Neuronal stem cell (in vitro differentiated cells): ENCODE data around the gene ZNF584.

Source experiments
- DNase-seq: peaks from one replicate; pipeline ENCODE4 v3.0.0-alpha.2; 2013; ENCODE audit warnings: low spot score
- H2AFZ ChIP-seq: one replicate; pipeline ENCODE4 v1.6.1; 2013; ENCODE audit warnings: mild to moderate bottlenecking, low read length, inconsistent platforms
- H2AK5ac ChIP-seq: 2 replicates; pipeline ENCODE4 v1.6.1; 2013; ENCODE audit warnings: low read depth, mild to moderate bottlenecking, inconsistent platforms, low read length, moderate library complexity, mixed read lengths
- H2BK120ac ChIP-seq: 2 replicates; pipeline ENCODE4 v1.6.1; 2013; ENCODE audit warnings: low read depth, mild to moderate bottlenecking, inconsistent platforms, low read length, moderate library complexity, mixed read lengths
- H2BK12ac ChIP-seq: one replicate; pipeline ENCODE4 v1.6.1; 2013; ENCODE audit warnings: low read length, inconsistent platforms
- H2BK15ac ChIP-seq: 2 replicates; pipeline ENCODE4 v1.6.1; 2013; ENCODE audit warnings: mild to moderate bottlenecking, low read length, inconsistent platforms, mixed read lengths
- H2BK5ac ChIP-seq: one replicate; pipeline ENCODE4 v1.6.1; 2013; ENCODE audit warnings: inconsistent platforms, mild to moderate bottlenecking, low read length, moderate library complexity
- H3K14ac ChIP-seq: one replicate; pipeline ENCODE4 v1.6.1; 2013; ENCODE audit warnings: low read length, inconsistent platforms
- H3K18ac ChIP-seq: 2 replicates; pipeline ENCODE4 v1.6.1; 2013; ENCODE audit warnings: low read length, inconsistent platforms
- H3K23ac ChIP-seq: 2 replicates; pipeline ENCODE4 v1.6.1; 2013; ENCODE audit warnings: low read depth, mild to moderate bottlenecking, mixed read lengths, low read length, inconsistent platforms; ENCODE audit not compliant: poor library complexity
- H3K27ac ChIP-seq: replicated peaks from 3 replicates; pipeline ENCODE4 v1.5.1; 2013; ENCODE audit warnings: low read length, inconsistent platforms
- H3K27me3 ChIP-seq, 3 experiments: 2 replicates each; pipeline ENCODE4 v1.6.1; 2013; ENCODE audit warnings: low read length in 3 of 3, mild to moderate bottlenecking in 2 of 3, inconsistent platforms in 1 of 3, low read depth in 1 of 3, mixed read lengths in 1 of 3, moderate library complexity in 1 of 3; ENCODE audit not compliant: control insufficient read depth in 3 of 3, insufficient read depth in 3 of 3
- H3K36me3 ChIP-seq, 2 donors: replicated peaks in 1 of 2; 2 replicates each; pipeline ENCODE4 v1.6.1; 2013; ENCODE audit warnings: low read length in 2 of 2; ENCODE audit not compliant: control insufficient read depth in 2 of 2, insufficient read depth in 2 of 2
- H3K4ac ChIP-seq: 2 replicates; pipeline ENCODE4 v1.6.1; 2013; ENCODE audit warnings: inconsistent platforms, mild to moderate bottlenecking, low read length, moderate library complexity
- H3K4me1 ChIP-seq, 2 donors: 1 replicate in 1 of 2; 2 replicates in 1 of 2; pipeline ENCODE4 v1.6.1; 2013; ENCODE audit warnings: low read length in 2 of 2, low read depth in 1 of 2; ENCODE audit not compliant: control insufficient read depth in 2 of 2, insufficient read depth in 1 of 2
- H3K4me2 ChIP-seq: one replicate; pipeline ENCODE4 v1.6.1; 2013; ENCODE audit warnings: mild to moderate bottlenecking, low read length, inconsistent platforms; ENCODE audit not compliant: insufficient read depth, poor library complexity, severe bottlenecking
- H3K4me3 ChIP-seq, 2 donors: 2 replicates each; pipeline ENCODE4 v1.5.1; 2013; ENCODE audit warnings: low read length in 2 of 2, mild to moderate bottlenecking in 2 of 2, inconsistent platforms in 1 of 2, moderate library complexity in 1 of 2
- H3K79me1 ChIP-seq: one replicate; pipeline ENCODE4 v1.6.1; 2013; ENCODE audit warnings: low read depth, mild to moderate bottlenecking, inconsistent platforms, low read length, moderate library complexity
- H3K9ac ChIP-seq: one replicate; pipeline ENCODE4 v1.6.1; 2013; ENCODE audit warnings: mild to moderate bottlenecking, low read depth, low read length, inconsistent platforms; ENCODE audit not compliant: poor library complexity
- H3K9me3 ChIP-seq, 2 donors: replicated peaks in 1 of 2; 2 replicates each; pipeline versions ENCODE3 to v1.6.1; 2013; ENCODE audit warnings: low read length in 2 of 2, mild to moderate bottlenecking in 2 of 2, inconsistent platforms in 1 of 2, low read depth in 1 of 2, mixed read lengths in 1 of 2, moderate library complexity in 1 of 2; ENCODE audit not compliant: control insufficient read depth in 2 of 2, insufficient read depth in 1 of 2
- H4K8ac ChIP-seq: one replicate; pipeline ENCODE4 v1.6.1; 2013; ENCODE audit warnings: low read depth, mild to moderate bottlenecking, inconsistent platforms, low read length, moderate library complexity
- H4K91ac ChIP-seq: one replicate; pipeline ENCODE4 v1.6.1; 2013; ENCODE audit warnings: low read length, low read depth, mild to moderate bottlenecking, inconsistent platforms; ENCODE audit not compliant: poor library complexity
- WGBS, 2 donors: extraction: QIAGEN DNeasy Blood & Tissue Kit; methylation state at CpG; one replicate each; pipeline ENCODE4 v1.1.7; 2013; ENCODE audit warnings: missing lambda C conversion rate in 2 of 2, mixed read lengths in 1 of 2; ENCODE audit not compliant: insufficient read length in 2 of 2, insufficient replicate concordance in 1 of 2; ENCODE audit errors: extremely low coverage in 2 of 2; 5-methylcytosine and 5-hydroxymethylcytosine counted together

The ZNF584 gene

DNA sequence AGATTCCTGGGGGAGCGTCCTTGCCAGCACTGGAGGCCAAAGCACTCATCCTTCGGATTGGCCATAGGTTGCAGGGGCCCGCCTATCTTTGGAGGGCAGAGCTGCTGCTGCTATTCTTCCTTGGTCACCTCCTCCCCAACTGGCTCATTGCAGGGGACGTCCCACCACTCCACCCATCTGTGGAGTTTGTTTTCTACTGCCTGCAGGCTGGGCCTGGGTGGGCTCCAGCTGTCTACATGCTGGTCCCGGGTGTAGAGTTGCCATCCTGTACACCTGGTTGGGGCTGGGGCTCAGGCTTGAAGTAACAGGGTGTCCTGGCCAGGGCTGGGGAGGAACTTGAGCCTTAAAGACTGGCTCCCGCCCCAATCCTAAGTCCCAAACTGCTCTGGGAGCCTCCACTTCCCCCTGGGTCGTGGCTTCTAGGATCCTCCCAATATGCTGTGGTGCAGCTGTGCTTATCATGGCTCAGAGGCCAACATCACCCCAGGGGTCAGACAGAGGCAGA, 10.9 kb upstream of the ZNF584 start:
- no peak overlapping the region for H2BK5ac ChIP-seq
- DNase-seq, result no peak
- H3K9me3 ChIP-seq, result peaks cover 1 to 6% of the 10 kb centered on the region in 2 donors
- no peak overlapping the region for H2BK12ac ChIP-seq
- no peak overlapping the region for H4K8ac ChIP-seq
- H3K27me3 ChIP-seq, result peaks cover 0 to 22% (median 7%) of the 10 kb centered on the region in 3 experiments
- H3K79me1 ChIP-seq, result peaks cover 11% of the 10 kb centered on the region
- peak overlapping the region; percentile 57 for H3K18ac ChIP-seq
- no peak overlapping the region for H3K4me2 ChIP-seq
- H4K91ac ChIP-seq, result no peak overlapping the region
- H2AFZ ChIP-seq, result no peak overlapping the region
- no peak overlapping the region for H3K27ac ChIP-seq
- no peak overlapping the region for H3K9ac ChIP-seq
- no peak overlapping the region for H3K4ac ChIP-seq
- H3K23ac ChIP-seq, result no peak overlapping the region
- peak overlapping the region; percentile 49 for H2BK15ac ChIP-seq
- no peak overlapping the region for H3K4me3 ChIP-seq
- H2BK120ac ChIP-seq, result no peak overlapping the region
- peak overlapping the region; percentile 96 for H2AK5ac ChIP-seq
- peaks cover 7 to 17% of the 10 kb centered on the region in 2 donors for H3K4me1 ChIP-seq
- H3K14ac ChIP-seq, result no peak overlapping the region
- peaks cover 22 to 37% of the 10 kb centered on the region in 2 donors for H3K36me3 ChIP-seq
- WGBS, 2 donors, result no CpG with 5 or more reads among the region's 7 CpGs

- Histone ChIP-seq H2AFZ (no peak overlapping the region), H3K27me3 (peaks cover 0 to 22% (median 7%) of the 10 kb centered on the region in 3 experiments), H2BK15ac (no peak overlapping the region)
Measured at GRCh38 chr19:58398087-58398486, 10.4 kb upstream of the ZNF584 start.

DNA sequence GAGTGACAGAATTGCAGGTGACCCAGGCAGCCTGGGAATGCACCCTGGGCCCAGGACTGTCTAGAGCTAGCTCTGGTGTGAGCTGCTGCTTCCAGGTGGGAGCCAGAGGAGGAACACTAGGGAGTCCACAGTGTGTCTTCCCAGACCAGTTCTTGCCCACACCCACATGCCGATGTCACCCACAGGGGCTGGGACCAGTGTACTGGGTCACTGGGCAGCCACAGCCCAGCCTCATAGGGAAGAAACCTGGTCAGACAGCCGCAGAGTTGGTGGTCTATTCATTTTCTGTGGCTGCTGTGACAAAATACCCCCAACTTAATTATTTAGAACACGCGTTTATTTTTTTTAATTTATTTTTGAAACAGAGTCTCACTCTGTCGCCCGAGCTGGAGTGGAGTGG, 9.9 kb upstream of the ZNF584 start:
- H3K9me3 ChIP-seq, result peaks cover 3 to 14% of the 10 kb centered on the region in 2 donors
- H2AFZ ChIP-seq, result no peak overlapping the region
- H3K27ac ChIP-seq, result no peak overlapping the region
- peaks cover 14 to 36% of the 10 kb centered on the region in 2 donors for H3K36me3 ChIP-seq
- H3K27me3 ChIP-seq, result peaks cover 0 to 22% (median 7%) of the 10 kb centered on the region in 3 experiments
- H3K18ac ChIP-seq, result no peak overlapping the region
- H3K23ac ChIP-seq, result no peak overlapping the region
- no peak overlapping the region for H3K4ac ChIP-seq
- no peak overlapping the region for H2BK15ac ChIP-seq
- H3K14ac ChIP-seq, result no peak overlapping the region
- WGBS, 2 donors, result no CpG with 5 or more reads among the region's 6 CpGs
- no peak overlapping the region for H2AK5ac ChIP-seq
- no peak overlapping the region for H2BK12ac ChIP-seq
- H4K91ac ChIP-seq, result no peak overlapping the region
- peaks cover 7 to 17% of the 10 kb centered on the region in 2 donors for H3K4me1 ChIP-seq
- no peak overlapping the region for H4K8ac ChIP-seq
- no peak overlapping the region for H2BK120ac ChIP-seq
- peaks cover 8% of the 10 kb centered on the region for H3K79me1 ChIP-seq
- no peak for DNase-seq
- no peak overlapping the region for H2BK5ac ChIP-seq
- H3K9ac ChIP-seq, result no peak overlapping the region
- H3K4me2 ChIP-seq, result no peak overlapping the region
- no peak overlapping the region for H3K4me3 ChIP-seq

More at GRCh38 chr19:58398087-58398486, 10.4 kb upstream of the ZNF584 start:
- no CpG with 5 or more reads among the region's 4 CpGs for WGBS, 2 donors
- Histone ChIP-seq H3K36me3 (peaks cover 19 to 37% of the 10 kb centered on the region in 2 donors), H2BK12ac (no peak overlapping the region), H3K9me3 (peaks cover 3 to 11% of the 10 kb centered on the region in 2 donors), H3K4ac (no peak overlapping the region), H2BK120ac (no peak overlapping the region), H3K4me3 (no peak overlapping the region), H4K91ac (no peak overlapping the region), H4K8ac (no peak overlapping the region), H3K4me1 (peaks cover 7 to 17% of the 10 kb centered on the region in 2 donors), H3K18ac (no peak overlapping the region), H3K79me1 (peaks cover 8% of the 10 kb centered on the region), H2BK5ac (no peak overlapping the region), H3K14ac (no peak overlapping the region), H3K27ac (no peak overlapping the region), H3K9ac (no peak overlapping the region), H2AK5ac (peak overlapping the region; percentile 96), H3K23ac (no peak overlapping the region), H3K4me2 (no peak overlapping the region)
- DNase-seq, result no peak

DNA sequence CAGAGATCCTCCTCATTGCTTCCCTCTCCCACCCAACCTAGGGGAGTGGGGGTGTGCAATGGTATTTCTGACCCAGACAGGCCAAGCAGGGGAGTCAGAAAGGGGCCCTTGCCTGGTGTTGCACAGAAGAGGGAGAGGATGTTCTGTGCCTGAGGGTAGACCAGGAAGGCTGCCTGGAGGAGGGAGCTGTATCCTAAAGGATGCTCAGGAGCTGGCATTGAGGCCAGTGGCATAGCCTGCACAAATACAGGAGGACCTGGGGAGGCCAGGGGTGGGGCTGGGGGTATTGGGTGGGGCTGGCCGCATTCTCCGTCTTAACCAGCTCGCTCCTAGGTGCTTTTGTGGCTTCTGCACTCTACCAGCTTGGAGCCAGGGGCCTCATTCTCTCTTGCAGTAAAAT, 8.5 kb upstream of the ZNF584 start:
- peaks cover 0 to 22% (median 7%) of the 10 kb centered on the region in 3 experiments for H3K27me3 ChIP-seq
- H3K4me3 ChIP-seq, result peak overlapping the region in 1 of 2 donors; percentile 66
- peaks cover 3 to 19% of the 10 kb centered on the region in 2 donors for H3K9me3 ChIP-seq
- no peak overlapping the region for H4K91ac ChIP-seq
- no peak overlapping the region for H2AFZ ChIP-seq
- H3K79me1 ChIP-seq, result peaks cover 8% of the 10 kb centered on the region
- H3K14ac ChIP-seq, result no peak overlapping the region
- peak overlapping the region; percentile 78 for H2BK5ac ChIP-seq
- H4K8ac ChIP-seq, result no peak overlapping the region
- no peak overlapping the region for H3K27ac ChIP-seq
- no peak overlapping the region for H3K4ac ChIP-seq
- H3K23ac ChIP-seq, result no peak overlapping the region
- peaks cover 5 to 23% of the 10 kb centered on the region in 2 donors for H3K36me3 ChIP-seq
- no peak for DNase-seq
- H3K4me1 ChIP-seq, result peaks cover 7 to 17% of the 10 kb centered on the region in 2 donors
- no peak overlapping the region for H2BK12ac ChIP-seq
- WGBS, 2 donors, result no CpG with 5 or more reads among the region's 3 CpGs
- no peak overlapping the region for H2BK120ac ChIP-seq
- peak overlapping the region; percentile 100 for H2AK5ac ChIP-seq
- H3K4me2 ChIP-seq, result no peak overlapping the region
- H3K9ac ChIP-seq, result no peak overlapping the region
- no peak overlapping the region for H3K18ac ChIP-seq
- H2BK15ac ChIP-seq, result peak overlapping the region; percentile 95
